COLO668 (cell line): ENCODE data around the gene PPM1M.
"Not testable (repeated sequence)": the region's sequence is repeated elsewhere in the genome, so short reads cannot be mapped to it uniquely, and the experiment has no call there.

Experiments
- DNase-seq: peaks from one replicate; lab custom pipeline; 2025; ENCODE audit not compliant: unreplicated experiment; lab: John Stamatoyannopoulos, UW

PPM1M gene

DNA sequence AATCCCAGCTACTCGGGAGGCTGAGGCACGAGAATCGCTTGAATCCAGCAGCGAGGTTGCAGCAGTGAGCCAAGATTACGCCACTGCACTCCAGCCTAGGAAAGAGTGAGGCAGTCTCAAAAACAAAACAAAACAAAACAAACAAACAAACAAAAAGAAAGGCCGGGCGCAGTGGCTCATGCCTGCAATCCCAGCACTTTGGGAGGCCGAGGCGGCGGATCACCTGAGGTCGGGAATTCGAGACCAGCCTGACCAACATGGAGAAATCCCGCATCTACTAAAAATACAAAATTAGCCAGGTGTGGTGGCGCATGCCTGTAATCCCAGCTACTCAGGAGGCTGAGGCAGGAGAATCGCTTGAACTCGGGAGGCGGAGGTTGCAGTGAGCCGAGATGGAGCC, 29.2 kb downstream of the PPM1M start:
- DNase-seq: not testable (repeated sequence)

GRCh38 chr3:52277071-52277964, 31.8 kb downstream of the PPM1M start:
- peak; percentile 58 for DNase-seq

DNA sequence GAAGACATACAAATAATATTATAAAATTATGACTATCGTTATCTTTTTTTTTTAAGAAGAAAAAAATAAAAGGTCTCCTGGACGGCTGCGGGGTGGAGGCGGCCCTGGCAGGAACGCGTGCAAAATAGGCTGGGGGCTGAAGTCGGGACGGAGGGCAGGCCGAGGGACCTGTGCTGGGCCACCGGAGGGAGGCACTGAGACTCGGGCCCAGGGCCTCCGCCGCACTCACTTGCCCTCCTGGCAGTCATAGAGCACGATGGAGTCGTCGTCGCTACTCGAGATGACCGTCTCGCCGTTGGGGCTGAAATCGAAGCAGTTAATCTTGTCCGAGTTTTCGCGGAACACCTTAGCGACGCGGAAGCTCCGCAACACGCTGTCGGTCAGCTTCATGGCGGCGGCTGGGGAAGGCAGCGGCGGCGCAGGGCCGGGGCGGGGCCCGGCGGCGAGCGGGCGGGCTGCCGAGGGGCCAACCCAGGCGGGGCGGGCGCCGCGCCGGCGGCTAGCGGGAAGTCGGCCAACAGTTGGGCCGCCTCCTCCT, 32.5 kb downstream of the PPM1M start:
- DNase-seq: peak; percentile 71

DNA sequence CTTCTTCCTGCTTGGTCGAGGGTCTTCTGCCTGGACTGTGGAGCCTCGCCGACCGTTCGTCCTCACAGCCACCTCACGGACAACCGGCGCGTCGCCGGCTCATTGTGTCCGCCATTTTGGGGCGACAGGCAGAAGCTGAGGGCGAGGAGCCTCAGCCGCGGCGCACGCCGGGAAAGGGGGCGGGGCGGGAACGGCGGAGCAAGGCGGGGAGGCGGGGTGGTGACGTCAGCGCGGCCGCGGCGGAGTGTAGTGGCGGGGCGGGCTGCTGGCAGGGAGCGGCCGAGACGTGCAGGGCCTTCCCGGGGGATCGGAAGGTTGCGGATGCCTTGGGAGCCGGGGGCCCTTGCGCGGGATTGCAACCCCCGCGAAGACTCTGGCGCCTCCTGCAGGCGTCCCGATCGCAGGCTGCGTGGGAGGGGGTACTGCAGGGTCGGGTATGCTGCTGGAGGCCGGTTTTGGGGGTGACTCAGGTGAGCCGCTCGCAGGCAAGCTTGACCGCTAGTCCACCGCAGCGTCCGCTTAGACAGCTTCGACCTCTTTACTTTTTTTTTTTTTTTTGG, 33.0 kb downstream of the PPM1M start, which contains the start of gene WDR82:
TSS of gene WDR82 (minus strand) at position 140 of the 560 bp plus-strand sequence. CDS start 288 bp downstream, outside the sequence.
- peak; percentile 94 for DNase-seq

GRCh38 chr3:52279596-52279995, 34.0 kb downstream of the PPM1M start:
- no peak for DNase-seq

DNA sequence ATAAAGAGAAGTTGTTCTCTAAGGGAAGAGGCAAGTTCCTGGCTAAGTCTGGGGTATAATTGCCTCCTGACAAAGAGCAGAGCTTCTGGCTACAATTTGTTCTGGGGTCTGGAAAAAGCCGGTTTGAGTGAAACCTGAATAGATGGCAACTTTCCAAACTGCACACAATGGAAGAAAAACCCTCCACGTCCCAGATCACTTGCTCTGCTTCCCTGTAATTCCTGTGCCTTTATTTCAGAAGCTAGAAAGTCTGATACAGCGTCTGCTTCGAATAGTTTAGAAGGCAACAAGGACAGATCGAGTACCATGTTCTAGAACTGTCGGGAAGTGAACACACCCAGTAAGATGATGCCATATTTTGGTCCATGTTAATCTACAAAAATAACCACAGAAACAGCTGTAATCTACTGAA, 34.5 kb downstream of the PPM1M start:
- peak; percentile 16 for DNase-seq

DNA sequence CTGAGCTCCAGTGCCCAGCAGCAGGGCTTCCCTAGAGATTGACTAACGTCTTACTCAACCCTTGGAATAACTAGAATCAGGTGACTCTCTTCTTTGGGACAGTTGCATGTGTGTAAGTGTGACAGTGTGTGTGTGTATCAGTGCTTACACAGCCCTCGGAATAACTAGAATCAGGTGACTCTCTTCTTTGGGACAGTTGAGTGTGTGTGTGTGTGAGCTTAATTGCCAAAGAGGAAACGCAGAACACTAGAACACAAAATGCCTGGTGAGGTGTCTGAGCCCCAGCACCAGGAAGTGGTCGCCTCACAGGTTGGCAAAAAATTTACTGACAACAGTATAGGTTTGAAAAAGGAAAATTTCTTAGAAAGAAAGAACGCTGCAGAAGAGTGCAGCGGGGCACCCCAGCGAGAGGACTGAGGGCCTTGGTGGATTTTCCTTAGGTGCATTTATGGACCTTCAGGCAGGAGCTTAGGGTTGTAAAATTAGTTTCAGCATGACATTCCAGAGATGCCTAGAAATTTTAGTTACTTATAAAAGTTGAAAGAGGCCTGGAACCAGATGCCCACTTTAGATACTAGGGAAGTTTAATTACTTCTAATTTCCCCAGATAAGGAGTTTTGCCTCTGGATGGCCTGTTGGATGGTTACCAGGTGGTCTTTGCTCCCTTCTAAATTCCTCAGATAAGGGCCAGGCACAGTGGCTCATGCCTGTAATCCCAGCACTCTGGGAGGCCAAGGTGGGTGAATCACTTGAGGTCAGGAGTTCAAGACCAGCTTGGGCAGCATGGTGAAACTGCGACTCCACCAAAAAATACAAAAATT, 36.6 kb downstream of the PPM1M start:
- no peak for DNase-seq

- DNase-seq: no peak
These were observed 37.7 kb downstream of the PPM1M start for GRCh38 chr3:52283306-52283705.

DNA sequence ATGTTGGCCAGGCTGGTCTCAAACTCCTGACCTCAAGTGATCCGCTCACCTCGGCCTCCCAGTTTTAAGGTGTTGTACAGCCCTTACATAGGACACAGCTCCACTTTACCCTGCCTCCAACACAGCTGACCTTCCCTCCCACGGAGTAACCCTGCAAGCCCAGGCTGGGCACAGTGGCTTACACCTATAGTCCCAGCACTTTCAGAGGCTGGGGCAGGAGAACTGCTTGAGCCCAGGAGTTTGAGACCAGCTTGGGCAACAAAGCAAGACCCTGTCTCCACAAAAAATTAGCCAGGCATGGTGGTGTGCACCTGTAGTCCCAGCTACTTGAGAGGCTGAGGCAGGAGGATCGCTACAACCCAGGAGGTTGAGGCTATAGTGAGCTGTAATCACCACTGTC, 38.5 kb downstream of the PPM1M start:
- DNase-seq: not testable (repeated sequence)

DNA sequence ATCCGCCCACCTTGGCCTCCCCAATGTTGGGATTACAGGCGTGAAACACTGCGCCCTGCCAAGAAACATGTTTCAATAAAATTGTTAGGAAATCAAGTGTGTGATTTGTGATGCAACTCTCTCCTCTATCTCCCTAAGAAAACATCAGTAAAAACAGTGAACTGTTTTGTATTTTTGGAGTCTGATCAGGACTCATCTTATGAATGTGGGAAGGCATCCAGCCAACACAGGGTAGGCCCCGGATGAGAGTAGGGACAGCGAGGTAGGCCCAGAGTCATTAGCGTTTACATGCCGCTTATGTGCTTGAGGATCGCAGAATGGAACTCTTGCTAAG, 41.2 kb downstream of the PPM1M start:
- no peak for DNase-seq

DNA sequence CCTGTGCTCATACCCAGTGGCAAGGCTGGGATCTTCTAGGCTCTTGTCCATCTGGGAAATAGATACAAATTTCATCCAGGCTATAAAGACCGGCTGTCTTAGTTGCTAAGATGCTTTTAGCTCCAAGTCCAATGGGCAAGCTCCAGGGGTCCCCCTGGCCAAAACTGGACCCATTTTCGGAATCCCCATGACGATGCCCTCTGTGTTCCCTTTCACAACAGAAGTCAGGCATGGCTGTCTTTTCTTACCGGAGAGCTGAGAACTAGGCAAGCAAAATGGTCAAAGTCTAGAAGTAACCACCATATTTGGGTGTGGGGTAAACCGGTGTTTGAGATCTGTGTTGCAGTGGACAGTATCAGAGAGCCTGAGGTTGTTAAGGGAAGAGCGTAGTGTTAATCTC, 43.1 kb downstream of the PPM1M start:
- DNase-seq: no peak

- no peak for DNase-seq
These were observed 43.8 kb downstream of the PPM1M start for GRCh38 chr3:52289338-52289746.

DNA sequence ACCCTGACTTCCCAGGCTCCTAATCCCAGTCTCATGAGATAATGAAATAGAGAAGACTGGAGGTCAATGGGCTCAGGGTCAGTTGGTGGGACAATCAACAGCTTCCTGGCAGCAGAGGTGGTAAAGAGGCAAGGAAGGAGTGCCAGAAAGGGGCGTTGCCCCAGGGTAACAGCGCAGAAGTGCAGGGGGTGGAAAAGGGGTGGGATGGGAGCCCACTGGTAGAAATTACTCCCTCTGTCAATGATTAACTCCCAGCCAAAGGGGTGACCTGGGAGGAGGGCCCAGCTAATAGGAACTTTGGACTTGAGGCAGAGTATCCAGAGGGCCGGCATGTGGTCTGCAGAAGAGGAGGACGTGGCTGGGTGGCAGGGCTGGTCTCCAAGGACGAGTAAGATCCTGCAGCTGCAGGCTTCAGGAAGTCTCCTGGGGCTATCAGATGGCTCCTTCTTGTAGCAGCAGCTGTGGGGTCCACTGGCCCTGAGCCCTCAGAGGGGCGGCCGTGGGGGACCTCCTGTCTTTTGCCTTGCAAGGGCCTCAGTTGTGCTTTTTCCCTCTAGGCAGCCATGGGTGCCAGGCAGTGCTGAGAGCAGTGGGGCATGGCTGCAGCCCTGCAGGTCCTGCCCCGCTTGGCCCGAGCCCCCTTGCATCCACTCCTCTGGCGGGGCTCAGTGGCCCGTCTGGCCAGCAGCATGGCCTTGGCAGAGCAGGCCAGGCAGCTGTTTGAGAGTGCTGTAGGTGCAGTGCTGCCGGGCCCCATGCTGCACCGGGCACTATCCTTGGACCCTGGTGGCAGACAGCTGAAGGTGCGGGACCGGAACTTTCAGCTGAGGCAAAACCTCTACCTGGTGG, 44.4 kb downstream of the PPM1M start:
- peak; percentile 53 for DNase-seq

DNA sequence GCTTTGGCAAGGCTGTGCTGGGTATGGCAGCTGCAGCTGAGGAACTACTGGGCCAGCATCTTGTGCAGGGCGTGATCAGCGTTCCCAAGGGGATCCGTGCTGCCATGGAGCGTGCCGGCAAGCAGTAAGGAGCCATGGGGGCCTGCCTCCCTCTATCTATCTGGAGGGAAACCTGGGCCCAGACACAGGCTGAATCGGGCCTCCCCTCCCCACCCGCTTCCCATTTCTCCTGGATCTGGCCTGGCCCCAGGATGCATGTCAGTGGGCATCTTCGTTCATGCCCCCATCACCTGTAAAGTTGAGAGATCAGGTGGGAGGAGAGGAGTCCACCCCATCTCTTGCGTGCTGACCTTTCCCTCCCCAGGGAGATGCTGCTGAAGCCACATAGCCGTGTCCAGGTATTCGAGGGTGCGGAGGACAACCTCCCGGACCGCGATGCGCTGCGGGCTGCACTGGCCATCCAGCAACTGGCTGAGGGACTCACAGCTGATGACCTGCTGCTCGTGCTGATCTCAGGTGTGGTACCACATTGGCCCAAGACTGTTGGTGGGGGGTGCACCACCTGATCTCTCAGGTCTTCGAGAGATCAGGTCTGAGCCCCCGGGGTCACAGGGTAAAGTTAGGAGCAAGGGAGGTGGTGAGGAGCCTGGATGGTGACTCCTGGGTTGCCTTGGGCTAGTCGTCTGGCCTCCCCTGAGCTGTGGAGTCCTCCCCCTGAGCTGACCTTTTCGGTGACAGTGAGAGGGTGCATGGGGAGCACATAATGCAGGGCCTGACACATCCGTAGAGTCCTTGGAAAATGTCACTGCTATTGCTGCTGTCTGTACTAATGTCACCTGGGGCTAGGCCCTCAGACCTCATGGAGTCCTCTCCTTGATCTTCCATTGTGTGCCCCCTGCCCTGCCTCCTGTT, 45.3 kb downstream of the PPM1M start:
- no peak for DNase-seq

GRCh38 chr3:52291508-52292181, 46.1 kb downstream of the PPM1M start:
- DNase-seq: peak; percentile 29

GRCh38 chr3:52292247-52293065, 46.9 kb downstream of the PPM1M start:
- no peak for DNase-seq

GRCh38 chr3:52293491-52294319, 48.1 kb downstream of the PPM1M start:
- no peak for DNase-seq
